HT-29 (cell line): ENCODE data around the gene SULT6B1. TPM values are rescaled to one million over a fixed set of nuclear protein-coding genes. Genes with fewer than 3 reads are reported as not detected.
"Not testable (repeated sequence)": the region's sequence is repeated elsewhere in the genome, so short reads cannot be mapped to it uniquely, and the experiment has no call there.

ENCODE experiments used
- DNase-seq: peaks from one replicate; pipeline ENCODE4 v3.0.0-alpha.2; 2015; ENCODE audit warnings: low spot score
- total RNA-seq: library from RNA; depleted of rRNA; stranded (reverse); fragments of >200 nt; shearing (Covaris generic); gene quantifications from 2 replicates; pipeline ENCODE4 v1.2.3, GENCODE V29; 2014; rRNA removed

SULT6B1 gene, protein sequence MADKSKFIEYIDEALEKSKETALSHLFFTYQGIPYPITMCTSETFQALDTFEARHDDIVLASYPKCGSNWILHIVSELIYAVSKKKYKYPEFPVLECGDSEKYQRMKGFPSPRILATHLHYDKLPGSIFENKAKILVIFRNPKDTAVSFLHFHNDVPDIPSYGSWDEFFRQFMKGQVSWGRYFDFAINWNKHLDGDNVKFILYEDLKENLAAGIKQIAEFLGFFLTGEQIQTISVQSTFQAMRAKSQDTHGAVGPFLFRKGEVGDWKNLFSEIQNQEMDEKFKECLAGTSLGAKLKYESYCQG
- total RNA-seq: not detected in 2 replicates

DNA sequence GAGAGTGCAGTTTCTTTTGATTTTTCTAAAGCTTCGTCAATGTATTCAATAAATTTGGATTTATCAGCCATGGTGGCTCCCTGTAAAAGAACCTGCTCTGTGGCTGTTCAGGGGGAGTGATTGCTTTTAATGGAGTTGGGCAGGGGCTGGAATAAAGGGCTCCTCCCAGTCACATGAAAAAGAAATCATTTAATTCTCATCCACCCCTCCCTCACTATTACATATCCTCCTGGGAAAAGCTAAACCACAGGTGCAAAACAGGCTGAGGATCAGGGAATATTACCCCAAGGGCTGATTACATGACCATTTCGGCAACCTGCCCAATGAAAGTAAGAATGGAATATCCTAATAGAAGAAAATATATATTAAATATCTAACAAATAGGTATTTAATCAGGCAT, at the start of gene SULT6B1:
Gene SULT6B1 (minus strand): TSS at position 101 of the 400 bp plus-strand sequence. CDS start 30 bp downstream, at position 71.
- DNase-seq: no peak

DNA sequence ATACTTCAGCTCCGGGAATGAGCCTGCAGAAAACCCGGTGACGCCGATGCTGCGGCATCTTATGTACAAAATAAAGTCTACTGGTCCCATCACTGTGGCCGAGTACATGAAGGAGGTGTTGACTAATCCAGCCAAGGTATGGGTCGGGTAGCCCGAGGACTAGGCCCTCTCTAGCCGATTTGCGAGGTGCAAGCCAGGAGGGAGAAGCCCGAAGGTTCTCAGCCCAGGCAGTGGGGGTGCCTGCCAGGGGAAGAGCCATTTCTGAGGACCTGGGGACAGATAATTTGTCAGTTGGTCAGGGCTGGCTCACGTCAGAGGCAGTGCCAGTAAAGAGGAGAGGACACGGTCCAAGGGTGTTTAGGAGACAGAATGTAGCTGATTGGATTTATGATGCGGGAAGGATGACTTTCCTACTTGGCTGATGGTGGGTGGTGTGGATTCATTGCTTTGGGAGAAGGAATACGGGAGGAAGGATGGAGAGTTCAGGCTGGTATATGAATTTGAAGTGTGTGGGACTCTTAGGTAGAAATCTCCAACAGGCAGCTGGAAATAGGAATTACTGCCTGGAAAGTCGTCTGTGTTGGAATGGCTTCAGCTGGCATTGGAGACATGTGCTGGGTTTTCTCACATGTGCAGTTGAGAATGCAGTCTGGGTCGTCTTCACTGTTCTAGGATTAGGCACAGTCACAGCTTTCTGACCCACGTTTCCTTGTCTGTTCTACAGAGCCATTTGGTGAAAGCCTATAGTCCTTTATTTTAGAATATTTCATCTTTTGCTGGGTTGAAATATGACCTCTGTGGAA, 43.9 kb upstream of the SULT6B1 start:
- DNase-seq: peak; percentile 49

DNA sequence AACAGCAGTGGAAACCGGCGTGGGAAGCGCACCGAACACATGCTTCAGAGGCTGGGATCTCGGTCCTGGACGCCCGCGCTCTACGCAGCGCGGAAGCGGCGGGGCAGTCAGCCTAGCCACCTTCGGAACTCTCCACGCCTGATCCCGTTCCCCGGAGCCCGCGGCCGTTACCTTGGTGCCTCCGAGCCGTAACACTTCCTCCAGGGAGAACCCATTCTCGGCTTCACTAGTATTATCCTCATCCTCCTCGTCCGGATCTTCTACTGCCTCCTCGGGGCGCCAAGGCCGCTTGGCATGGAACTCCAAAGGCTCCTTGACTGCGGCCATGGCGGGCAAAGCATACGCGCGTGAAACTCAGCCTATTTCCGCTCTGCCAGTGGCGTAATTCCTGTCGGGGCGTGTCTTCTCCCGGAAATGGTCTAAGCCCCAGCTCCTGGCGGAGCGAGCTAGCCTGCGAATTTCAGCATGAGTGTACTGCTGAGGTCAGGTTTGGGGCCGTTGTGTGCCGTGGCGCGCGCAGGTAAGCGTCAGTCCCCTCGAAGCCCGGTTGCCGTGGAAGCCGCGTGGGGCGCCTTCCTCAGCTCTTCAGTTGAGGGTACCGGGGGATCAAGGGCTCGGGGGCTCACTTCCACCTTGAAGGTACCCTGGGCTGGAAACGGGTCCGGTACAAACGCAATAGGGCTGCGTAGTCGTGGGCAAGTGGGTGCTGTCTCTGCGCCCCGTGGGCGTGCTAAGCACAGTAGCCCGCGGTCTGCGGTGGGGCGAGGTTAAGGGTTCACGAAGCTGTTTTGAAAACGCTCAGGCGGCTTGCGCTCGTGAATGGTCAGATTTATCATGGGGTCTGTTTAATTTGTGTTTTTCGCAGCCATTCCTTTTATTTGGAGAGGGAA, 43.0 kb upstream of the SULT6B1 start, which contains the start of the genes CEBPZ and NDUFAF7:
Gene CEBPZ (minus strand): TSS at position 356 of the 890 bp plus-strand sequence. CDS start 29 bp downstream, at position 327.
Gene NDUFAF7 (plus strand): TSS at position 418 of the 890 bp plus-strand sequence. CDS start 48 bp downstream, at position 466.
- peak; percentile 93 for DNase-seq

DNA sequence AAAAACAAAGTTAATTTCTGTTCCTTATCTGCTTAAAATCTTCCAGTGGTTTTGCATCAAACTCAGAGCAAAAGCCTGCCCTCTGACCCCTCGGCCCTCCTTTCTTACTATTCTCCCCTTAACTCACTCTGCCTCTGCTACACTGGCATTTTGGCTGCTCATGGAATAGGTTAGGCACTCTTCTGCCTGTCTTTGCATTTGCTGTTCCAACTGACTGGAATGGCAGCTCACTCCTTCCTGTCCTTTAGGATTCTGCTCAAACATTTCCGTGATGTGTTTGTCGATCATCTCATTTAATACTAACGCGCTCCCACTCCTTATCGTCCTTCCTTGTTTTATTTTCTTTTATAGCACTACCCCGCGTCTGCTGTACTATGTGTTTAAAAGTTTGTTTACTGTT, 42.1 kb upstream of the SULT6B1 start:
- DNase-seq: peak; percentile 43

DNA sequence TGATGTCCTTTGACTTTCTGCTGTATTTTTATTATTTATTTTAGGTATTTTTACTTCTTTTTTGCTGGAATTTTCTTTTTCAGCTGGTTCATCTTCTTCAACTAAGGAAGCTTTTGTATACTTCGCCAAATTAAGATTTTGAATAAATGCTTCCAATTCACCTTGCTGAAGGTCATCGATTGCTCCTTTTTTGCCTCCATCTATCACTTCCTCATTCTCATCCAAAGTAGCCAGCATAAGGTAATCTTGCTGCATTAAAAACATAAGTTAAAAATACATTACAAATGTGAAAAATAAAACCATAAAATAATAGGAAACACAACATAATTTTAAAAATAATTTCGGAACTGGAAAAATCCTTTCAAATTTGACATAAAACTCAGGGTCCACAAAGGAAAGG, 40.3 kb upstream of the SULT6B1 start:
- DNase-seq: no peak

DNA sequence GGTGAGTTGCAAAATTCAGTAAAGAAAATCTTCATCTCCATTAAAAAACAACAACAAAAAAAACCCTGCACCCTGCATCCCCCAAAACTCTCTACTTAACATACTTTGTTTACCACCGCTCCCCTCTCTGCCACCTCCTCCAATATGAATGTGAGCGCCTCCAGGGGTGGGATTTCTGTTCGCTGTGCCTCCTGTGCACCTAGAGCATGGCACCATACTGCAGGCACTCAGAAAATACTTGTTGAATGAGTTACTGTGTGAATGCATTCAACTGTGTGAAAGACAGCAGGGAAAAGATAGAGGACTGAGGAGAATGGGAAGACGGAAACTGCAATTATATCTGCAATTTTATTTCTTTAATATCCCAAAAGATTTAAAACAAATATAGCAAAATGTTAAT, 38.4 kb upstream of the SULT6B1 start:
- no peak for DNase-seq

DNA sequence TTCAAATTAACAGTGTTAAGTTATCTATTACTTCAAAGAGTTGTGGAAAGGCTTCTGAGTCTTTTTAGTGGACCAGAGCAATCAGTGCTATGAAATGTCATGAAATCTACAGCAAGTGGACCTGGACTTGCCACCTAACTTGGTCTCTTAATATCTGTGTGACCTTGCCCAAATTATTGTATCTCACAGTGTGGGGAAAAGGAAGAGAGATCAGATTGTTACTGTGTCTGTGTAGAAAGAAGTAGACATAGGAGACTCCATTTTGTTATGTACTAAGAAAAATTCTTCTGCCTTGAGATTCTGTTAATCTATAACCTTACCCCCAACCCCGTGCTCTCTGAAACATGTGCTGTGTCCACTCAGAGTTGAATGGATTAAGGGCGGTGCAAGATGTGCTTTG, 36.7 kb upstream of the SULT6B1 start:
- not testable (repeated sequence) for DNase-seq

DNA sequence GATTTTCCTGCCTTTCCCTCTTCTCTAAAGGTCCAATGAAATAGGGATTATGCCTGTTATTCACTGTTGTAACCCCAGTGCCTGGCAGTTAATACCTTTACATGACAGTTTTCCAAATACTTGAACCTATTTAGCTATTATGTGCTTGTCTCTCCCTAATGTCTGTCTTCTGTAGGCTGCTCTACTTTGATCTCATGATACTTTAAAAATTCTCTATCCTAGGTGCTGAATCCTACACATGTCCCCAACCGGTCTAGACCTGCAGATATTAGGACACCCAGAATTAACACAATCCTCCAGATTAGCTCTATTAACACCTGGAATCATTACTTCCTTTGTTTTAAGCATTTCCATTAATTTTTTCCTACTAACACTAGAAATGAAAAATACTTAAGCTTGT, 35.6 kb upstream of the SULT6B1 start:
- DNase-seq: no peak

DNA sequence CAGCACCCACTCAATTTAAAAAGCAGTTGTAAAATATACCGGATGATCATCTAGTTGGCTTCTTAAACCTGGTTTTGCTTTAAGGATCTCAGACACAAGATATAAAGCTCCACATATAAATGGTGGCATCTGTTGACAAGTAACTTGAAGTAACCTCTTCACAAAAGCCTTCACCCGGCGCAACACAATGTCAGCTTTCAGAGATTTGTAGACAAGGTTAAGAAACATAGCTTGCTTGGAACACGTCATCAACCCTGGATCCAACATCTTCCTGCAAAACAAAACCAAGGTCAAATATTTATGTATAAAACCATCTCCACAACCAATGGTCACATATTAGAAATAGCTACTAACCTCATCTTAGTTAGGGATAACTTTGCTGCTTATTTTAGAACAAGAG, 34.7 kb upstream of the SULT6B1 start:
- DNase-seq: no peak

DNA sequence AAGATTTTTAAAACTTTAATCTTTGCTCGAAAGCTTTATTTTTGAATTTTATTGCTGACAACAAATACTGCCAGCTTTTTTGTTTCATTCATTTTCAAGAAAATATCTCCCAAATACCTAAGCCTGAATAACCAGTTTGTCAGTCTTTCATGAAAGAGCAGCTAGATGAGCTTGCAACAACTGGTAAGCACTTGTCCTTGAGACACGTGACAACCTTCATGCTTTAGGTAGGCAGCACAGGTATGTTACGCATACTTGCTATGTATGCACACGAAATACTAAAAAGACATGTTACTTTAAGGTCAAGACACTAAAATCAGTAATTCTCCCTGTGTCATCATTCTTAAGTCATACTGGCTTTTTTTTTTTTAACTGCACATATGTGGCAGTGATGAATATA, 30.6 kb upstream of the SULT6B1 start:
- no peak for DNase-seq

DNA sequence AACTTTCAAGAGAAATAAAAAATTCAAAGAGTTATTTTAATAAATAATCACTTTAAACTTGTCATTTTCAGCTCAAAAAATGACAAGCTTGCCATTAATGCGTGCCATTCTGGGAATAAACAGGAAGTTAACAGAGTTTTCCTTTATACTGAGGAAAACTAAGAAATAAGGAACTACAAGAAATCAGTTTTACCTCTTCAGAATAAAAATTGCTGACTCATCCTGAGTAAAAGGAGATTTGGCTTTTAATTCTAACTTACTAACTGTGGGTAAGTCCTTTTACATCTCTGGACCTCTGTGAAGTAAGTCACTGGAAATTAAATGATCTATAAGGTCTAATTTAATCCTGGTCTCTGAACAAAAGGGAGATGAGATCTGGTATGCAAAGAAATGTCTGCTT, 26.8 kb upstream of the SULT6B1 start:
- DNase-seq: no peak

DNA sequence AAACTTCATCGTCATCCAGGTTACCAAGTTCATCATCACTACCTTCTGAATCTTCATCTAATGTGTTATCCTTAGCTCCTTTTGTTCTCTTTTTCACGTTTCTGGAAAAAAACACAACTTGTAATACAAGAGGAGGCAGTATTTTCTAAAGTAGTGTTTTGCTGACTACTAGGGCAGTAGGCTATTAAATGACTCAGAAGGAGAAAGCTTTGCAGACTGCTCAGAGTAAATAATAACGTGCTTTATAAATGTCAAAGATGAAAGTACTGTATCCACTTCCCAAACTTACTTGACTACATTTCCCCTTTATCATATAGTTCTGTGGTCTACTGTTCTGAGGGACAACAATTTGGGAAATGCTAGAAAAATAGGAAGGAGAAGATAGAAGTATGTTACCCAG, 23.5 kb upstream of the SULT6B1 start:
- DNase-seq: no peak

DNA sequence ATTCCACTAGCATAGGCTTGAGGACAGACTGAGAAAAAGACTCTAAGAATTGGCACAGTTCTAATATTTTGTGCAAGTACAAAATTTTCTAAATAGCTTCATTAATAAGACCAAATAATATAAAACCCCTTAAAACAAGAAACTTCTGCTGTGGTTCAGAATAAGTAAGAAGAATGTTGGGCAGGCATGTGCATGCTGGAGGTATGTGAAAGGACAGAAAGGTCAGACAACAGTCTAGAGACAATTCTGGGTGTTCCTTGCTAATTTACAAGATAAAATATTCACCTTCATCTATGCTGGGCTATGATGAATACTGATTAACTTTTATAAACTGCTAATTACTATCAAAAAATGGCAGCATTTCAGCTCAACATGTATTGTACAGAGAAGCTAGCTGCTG, 22.7 kb upstream of the SULT6B1 start:
- no peak for DNase-seq

DNA sequence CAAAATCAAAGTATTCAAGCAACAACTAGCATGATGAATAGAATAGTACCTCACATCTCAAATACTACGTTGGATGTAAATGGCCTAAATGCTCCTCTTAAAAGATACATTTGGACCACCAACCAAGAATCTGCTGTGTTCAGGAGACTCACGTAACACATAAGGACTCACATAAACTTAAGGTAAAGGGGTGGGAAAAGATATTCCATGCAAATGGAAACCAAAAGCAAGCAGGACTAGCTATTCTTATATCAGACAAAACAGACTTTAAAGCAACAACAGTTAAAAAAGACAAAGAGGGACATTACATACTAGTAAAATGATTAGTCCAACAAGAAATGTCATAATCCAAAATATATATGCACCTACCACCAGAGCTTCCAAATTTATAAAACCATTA, 18.3 kb upstream of the SULT6B1 start:
- not testable (repeated sequence) for DNase-seq

DNA sequence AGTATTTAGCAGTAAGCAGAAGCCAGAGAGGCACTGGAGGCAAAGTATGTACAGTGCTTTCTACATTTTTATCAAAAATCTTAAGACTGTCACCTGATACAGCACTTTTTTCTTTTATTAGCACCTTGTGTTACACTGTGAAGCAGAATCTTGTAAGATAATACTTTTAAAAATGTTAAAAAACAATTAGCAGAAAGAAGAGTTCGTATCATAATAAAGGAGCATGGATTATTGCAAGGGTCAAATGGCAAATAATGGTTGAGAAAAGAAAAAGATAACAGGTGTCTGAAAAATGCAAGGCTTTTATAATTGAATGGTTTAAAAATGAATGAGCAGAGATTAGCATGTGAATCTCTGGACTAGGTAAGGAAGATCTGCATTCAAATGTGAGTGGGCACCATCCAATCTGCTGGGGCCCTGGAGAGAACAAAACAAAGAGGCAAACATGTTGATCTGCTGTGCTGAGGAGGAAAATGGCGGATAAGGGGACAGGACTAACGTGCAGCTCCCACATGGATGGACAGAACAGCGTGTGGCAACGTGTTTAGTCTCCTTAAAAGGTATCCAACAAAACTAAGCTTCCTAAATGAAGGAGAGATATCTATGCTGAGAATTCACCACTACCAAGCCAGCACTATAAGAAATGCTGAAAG, 17.3 kb upstream of the SULT6B1 start:
- DNase-seq: no peak

DNA sequence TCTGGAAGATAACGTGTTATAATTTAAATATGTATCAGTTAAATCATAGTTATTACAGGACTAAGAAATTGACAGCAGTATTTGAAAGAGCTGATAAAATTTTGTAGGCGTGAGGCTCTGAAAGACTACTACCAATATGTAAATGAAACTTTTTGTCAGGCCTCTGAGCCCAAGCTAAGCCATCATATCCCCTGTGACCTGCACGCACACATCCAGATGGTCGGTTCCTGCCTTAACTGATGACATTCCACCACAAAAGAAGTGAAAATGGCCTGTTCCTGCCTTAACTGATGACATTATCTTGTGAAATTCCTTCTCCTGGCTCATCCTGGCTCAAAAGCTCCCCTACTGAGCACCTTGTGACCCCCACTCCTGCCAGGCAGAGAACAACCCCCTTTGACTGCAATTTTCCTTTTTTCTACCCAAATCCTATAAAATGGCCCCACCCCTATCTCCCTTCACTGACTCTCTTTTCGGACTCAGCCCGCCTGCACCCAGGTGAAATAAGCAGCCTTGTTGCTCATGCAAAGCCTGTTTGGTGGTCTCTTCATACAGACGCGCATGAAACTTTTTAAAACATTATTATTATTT, 16.7 kb upstream of the SULT6B1 start:
- not testable (repeated sequence) for DNase-seq

DNA sequence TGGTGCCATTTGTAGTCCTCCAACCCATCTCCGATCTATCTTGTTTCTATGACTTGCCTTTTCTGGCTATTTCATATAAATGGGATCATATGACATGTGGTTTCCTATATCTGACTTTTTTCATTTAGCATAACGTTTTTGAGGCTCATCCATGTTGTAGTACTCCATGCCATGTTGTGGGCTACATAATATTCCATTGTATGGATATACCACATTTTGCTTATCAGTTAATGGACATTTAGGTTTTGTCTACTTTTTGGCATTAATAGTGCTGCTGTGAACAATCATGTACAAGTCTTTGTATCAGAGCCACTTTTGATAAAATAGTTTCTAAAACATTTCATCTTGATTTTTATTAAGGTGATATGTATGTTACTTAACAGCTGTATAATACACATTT, 15.2 kb upstream of the SULT6B1 start:
- DNase-seq: no peak

DNA sequence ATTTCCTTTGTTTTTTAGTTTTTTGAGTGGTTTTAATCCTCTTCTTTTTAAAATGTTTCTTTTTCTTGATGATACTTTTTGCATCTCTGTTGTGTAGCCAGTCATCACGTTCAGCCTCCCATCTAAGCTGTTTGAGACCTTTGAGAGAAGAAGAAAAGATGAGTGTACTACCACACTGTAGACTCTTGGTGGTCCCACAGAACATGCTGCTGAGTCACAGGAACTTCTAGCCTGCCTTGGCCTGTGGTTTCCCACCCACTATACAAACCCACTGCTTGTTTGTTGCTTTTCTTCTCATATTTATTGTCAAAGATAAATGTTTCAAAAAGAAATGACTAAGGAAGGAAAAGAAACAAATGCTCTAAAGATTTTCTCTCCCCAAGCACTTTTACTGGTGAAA, 13.3 kb upstream of the SULT6B1 start:
- DNase-seq: no peak

DNA sequence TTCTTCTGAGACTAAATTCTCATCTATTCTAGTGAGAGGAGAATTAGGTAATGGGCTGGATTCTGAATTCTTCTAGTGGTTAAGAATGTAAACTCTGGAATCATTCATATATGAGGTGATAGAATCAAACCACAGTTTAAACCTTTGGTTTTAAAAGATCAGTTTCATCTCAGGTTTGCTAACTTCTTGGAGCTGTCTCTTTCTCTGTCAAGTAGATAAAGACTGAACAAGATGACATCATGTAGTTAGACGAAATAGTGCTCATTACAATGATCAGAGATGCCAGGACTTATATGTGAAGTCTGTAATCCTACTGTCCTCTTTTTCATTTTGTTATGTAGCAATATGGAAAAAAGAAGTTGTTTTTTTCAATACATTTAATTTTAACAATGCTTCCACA, 12.7 kb upstream of the SULT6B1 start:
- DNase-seq: no peak

DNA sequence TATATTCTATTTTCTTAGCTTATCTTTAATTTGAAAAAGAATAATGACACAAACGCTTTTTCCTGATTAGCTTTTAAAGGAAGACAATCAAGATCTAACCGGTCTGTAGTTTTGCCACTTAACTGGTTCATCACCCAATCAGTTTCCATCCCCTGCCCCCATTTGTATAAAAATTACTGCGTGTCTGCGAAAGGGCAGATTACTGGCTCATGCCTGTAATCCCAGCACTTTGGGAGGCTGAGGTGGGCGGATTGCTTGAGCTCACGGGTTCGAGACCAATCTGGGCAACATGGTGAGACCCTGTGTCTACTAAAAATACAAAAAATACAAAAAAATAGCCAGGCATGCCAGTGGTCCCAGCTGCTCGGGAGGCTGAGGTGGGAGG, 10.2 kb upstream of the SULT6B1 start:
- no peak for DNase-seq
